B cell (primary cell): ENCODE data around the gene UTS2R. TPM values are rescaled to one million over a fixed set of nuclear protein-coding genes. Genes with fewer than 3 reads are reported as not detected.

Source experiments
- ATAC-seq: fragments of 200-7000 bp; cut with Tn5 transposase; one replicate; pipeline ENCODE4 v1.10.0; 2021; ENCODE audit warnings: low read depth, mild to moderate bottlenecking, moderate number of reproducible peaks, moderate library complexity
- CTCF ChIA-PET: fragments of 350-600 bp; sonication (Branson Sonifier 250); formaldehyde crosslinking; loops from one replicate; lab custom pipeline; 2021; ENCODE audit warnings: antibody characterized with exemption, inconsistent platforms; lab: Charles Lee
- POLR2A ChIA-PET: fragments of 350-600 bp; sonication (Branson Sonifier 250); formaldehyde crosslinking; loops from one replicate; lab custom pipeline; 2021; ENCODE audit warnings: antibody characterized with exemption; lab: Charles Lee
- DNase-seq: peaks from one replicate; pipeline ENCODE4 v3.0.0; 2013
- H2AFZ ChIP-seq: 2 replicates; pipeline ENCODE4 v1.6.1; 2012; ENCODE audit warnings: mild to moderate bottlenecking, low read depth, low read length; ENCODE audit not compliant: insufficient read depth, poor library complexity, severe bottlenecking
- H3K27ac ChIP-seq, 2 donors: 1 replicate in 1 of 2; 2 replicates in 1 of 2; pipeline ENCODE4 v1.5.1; 2012 to 2013; ENCODE audit warnings: low read length in 2 of 2, mild to moderate bottlenecking in 2 of 2, moderate library complexity in 1 of 2
- H3K27me3 ChIP-seq, 4 experiments: fragments of 200-600 bp in 1 of 4; sonication (generic) in 1 of 4; replicated peaks in 1 of 4; 1 replicate in 2 of 4; 2 replicates in 2 of 4; pipeline versions ENCODE4 v1.6.1 to v1.7.0; 2013 to 2016; ENCODE audit warnings: low read length in 3 of 4, mild to moderate bottlenecking in 2 of 4, mixed read lengths in 1 of 4, moderate library complexity in 1 of 4; ENCODE audit not compliant: insufficient read depth in 4 of 4, control insufficient read depth in 3 of 4; ENCODE audit errors: control extremely low read depth in 1 of 4
- H3K36me3 ChIP-seq, 2 experiments: replicated peaks in 1 of 2; 1 replicate in 1 of 2; 2 replicates in 1 of 2; pipeline versions ENCODE4 v1.6.1 to v1.7.1; 2013; ENCODE audit warnings: low read length in 1 of 2; ENCODE audit not compliant: insufficient read depth in 2 of 2, control insufficient read depth in 1 of 2; ENCODE audit errors: control extremely low read depth in 1 of 2, extremely low read depth in 1 of 2
- H3K4me1 ChIP-seq, 2 donors: fragments of 200-600 bp in 1 of 2; sonication (generic) in 1 of 2; 1 replicate in 1 of 2; 2 replicates in 1 of 2; pipeline versions ENCODE4 v1.5.1 to v1.6.1; 2013 to 2017; ENCODE audit warnings: low read length in 2 of 2; ENCODE audit not compliant: control insufficient read depth in 2 of 2, insufficient read depth in 2 of 2
- H3K4me2 ChIP-seq: replicated peaks from 2 replicates; pipeline ENCODE3; 2012; ENCODE audit warnings: mild to moderate bottlenecking, low read depth, low read length; ENCODE audit not compliant: poor library complexity, severe bottlenecking
- H3K4me3 ChIP-seq, 5 experiments: fragments of 200-600 bp in 1 of 5; sonication (generic) in 1 of 5; 1 replicate in 3 of 5; 2 replicates in 2 of 5; pipeline versions ENCODE4 v1.5.1 to v1.7.0; 2011 to 2016; ENCODE audit warnings: low read length in 4 of 5, mild to moderate bottlenecking in 4 of 5, low read depth in 2 of 5, control low read depth in 1 of 5, moderate library complexity in 1 of 5; ENCODE audit not compliant: insufficient read depth in 1 of 5; ENCODE audit errors: control extremely low read depth in 1 of 5, extremely low read depth in 1 of 5
- H3K79me2 ChIP-seq: fragments of 200-600 bp; sonication (generic); one replicate; pipeline ENCODE4 v1.6.0; 2016; ENCODE audit warnings: low read length; ENCODE audit not compliant: control insufficient read depth, insufficient read depth
- H3K9ac ChIP-seq: fragments of 200-600 bp; sonication (generic); 2 replicates; pipeline ENCODE4 v1.6.1; 2017; ENCODE audit warnings: mild to moderate bottlenecking, low read length, moderate library complexity
- H3K9me3 ChIP-seq, 3 donors: one replicate each; pipeline versions ENCODE4 v1.6.1 to v1.7.1; 2013; ENCODE audit warnings: low read length in 2 of 3; ENCODE audit not compliant: control insufficient read depth in 2 of 3, insufficient read depth in 1 of 3; ENCODE audit errors: control extremely low read depth in 1 of 3
- H4K20me1 ChIP-seq: 2 replicates; pipeline ENCODE4 v1.6.0; 2012; ENCODE audit warnings: mild to moderate bottlenecking, low read length; ENCODE audit not compliant: insufficient read depth, control insufficient read depth, poor library complexity, severe bottlenecking
- H3K27ac Mint-ChIP-seq: one replicate; pipeline ENCODE4 v1.8.0; 2021; ENCODE audit warnings: mixed read lengths
- H3K27me3 Mint-ChIP-seq: one replicate; pipeline ENCODE4 v1.8.0; 2021; ENCODE audit warnings: mixed read lengths
- H3K4me1 Mint-ChIP-seq: one replicate; pipeline ENCODE4 v1.8.0; 2021; ENCODE audit warnings: mixed read lengths
- H3K4me3 Mint-ChIP-seq: one replicate; pipeline ENCODE4 v1.8.0; 2021; ENCODE audit warnings: mixed read lengths
- H3K9me3 Mint-ChIP-seq: one replicate; pipeline ENCODE4 v1.8.0; 2022; ENCODE audit warnings: mixed read lengths; ENCODE audit not compliant: insufficient read depth
- EZH2 ChIP-seq: IDR thresholded peaks from 2 replicates; pipeline ENCODE4 v1.6.1; 2012; ENCODE audit warnings: borderline replicate concordance, low read depth, mild to moderate bottlenecking, moderate library complexity, low read length; ENCODE audit not compliant: insufficient read depth, poor library complexity, severe bottlenecking
- WGBS: methylation state at CpG from one replicate; pipeline ENCODE4 v1.1.5; 2013; ENCODE audit warnings: missing lambda C conversion rate; ENCODE audit not compliant: insufficient coverage; 5-methylcytosine and 5-hydroxymethylcytosine counted together
- intact Hi-C: fragments of 100-400 bp; cut with micrococcal nuclease; formaldehyde crosslinking; loops from one replicate; pipeline ENCODE4 v1.10.0; 2022
- polyA plus RNA-seq: library from polyadenylated mRNA; depleted of rRNA; stranded (reverse); fragments of >200 nt; gene quantifications from 2 replicates; pipeline ENCODE4 v1.2.3, GENCODE V29; 2012
- total RNA-seq, 2 donors: library from RNA; stranded (reverse); fragments of 120-200 nt in 1 of 2; gene quantifications; 1 replicate in 1 of 2; 2 replicates in 1 of 2; pipeline versions ENCODE4 v1.2.3 to v1.2.4, GENCODE V29; 2013 to 2022
- TF ChIP-seq, protein P1 (sequence below): fragments of 200-600 bp; IDR thresholded peaks from one replicate; pipeline ENCODE4 v1.8.0; 2022; ENCODE audit warnings: antibody characterized with exemption, mild to moderate bottlenecking

Gene UTS2R
- total and polyA plus RNA-seq, 2 donors (not counting 1 experiment from before 2014, with no cell fraction given): 0.86 TPM; not detected in 1

DNA sequence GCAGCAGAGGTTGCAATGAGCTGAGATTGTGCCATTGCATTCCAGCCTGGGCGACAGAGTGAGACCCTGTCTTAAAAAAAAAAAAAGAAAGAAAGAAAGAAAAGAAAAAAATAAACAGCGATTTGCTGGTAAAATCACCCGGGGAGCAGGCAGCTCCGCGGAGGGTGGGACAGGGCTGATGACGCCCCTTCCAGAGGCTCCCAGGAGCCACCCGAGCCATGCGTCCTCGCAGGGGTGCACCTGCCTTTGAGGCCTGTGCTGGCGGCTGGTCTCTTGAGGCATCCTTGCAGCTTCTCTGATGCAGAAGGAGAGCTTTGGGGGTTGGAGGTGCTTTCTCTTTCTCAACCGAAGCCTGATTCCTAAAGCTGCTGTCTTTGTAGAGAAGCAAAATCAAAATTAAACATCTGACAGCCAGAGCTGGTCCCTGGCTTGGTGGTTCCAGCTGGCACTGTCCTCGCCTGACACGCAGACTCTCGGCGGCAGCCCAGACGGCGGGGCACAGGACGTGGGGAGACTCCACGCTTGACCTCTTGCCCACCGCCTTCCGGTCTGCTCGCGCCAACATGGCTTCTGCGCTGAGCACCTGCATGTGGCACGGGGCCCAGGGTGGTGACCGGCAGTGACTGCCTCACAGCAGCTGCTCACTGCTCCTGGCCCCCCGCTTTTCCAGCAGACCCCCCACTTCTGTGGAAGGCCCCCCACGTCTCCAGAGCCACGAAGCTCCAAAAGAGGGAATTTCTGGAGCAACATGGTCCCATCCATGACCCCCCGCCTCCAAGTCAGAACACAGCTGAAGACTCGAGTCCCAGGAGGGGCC lies 6.6 kb downstream of the UTS2R start:
- ATAC-seq (no peak), DNase-seq (no peak)
- POLR2A ChIA-PET: no interaction called here
- H3K4me2 ChIP-seq: no peak overlapping the region
- Mint-ChIP-seq H3K27me3 (peaks cover 22% of the 10 kb centered on the region), H3K4me1 (peaks cover 6% of the 10 kb centered on the region), H3K27ac (no peak overlapping the region), H3K4me3 (no peak overlapping the region), H3K9me3 (no peaks in the 10 kb centered on the region)
- intact Hi-C loops: no loop called here
- 80% methylated on average over 28 of the region's 31 CpGs for WGBS
- TF ChIP-seq EZH2: no peak
- TF ChIP-seq, protein P1, sequence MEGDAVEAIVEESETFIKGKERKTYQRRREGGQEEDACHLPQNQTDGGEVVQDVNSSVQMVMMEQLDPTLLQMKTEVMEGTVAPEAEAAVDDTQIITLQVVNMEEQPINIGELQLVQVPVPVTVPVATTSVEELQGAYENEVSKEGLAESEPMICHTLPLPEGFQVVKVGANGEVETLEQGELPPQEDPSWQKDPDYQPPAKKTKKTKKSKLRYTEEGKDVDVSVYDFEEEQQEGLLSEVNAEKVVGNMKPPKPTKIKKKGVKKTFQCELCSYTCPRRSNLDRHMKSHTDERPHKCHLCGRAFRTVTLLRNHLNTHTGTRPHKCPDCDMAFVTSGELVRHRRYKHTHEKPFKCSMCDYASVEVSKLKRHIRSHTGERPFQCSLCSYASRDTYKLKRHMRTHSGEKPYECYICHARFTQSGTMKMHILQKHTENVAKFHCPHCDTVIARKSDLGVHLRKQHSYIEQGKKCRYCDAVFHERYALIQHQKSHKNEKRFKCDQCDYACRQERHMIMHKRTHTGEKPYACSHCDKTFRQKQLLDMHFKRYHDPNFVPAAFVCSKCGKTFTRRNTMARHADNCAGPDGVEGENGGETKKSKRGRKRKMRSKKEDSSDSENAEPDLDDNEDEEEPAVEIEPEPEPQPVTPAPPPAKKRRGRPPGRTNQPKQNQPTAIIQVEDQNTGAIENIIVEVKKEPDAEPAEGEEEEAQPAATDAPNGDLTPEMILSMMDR: no peak
- CTCF ChIA-PET: interaction anchor here (0.7 kb wide), 1 partner anchor 9 kb away, joined by 5 read pairs; no protein-coding TSS in a partner anchor
- H3K9me3 ChIP-seq: peaks cover 0 to 5% (median 0%) of the 10 kb centered on the region in 3 donors
- peaks cover 0 to 34% (median 5%) of the 10 kb centered on the region in 4 experiments for H3K27me3 ChIP-seq
- no peak overlapping the region for H3K4me3 ChIP-seq
- H3K79me2 ChIP-seq: no peaks in the 10 kb centered on the region
- no peak overlapping the region for H3K27ac ChIP-seq
- H3K4me1 ChIP-seq: peaks cover 0 to 1% of the 10 kb centered on the region in 2 donors
- H3K36me3 ChIP-seq: no peaks in the 10 kb centered on the region
- H3K9ac ChIP-seq: no peak overlapping the region
- H4K20me1 ChIP-seq: no peaks in the 10 kb centered on the region
- no peak overlapping the region for H2AFZ ChIP-seq

GRCh38 chr17:82378741-82379021 lies 7.1 kb downstream of the UTS2R start:
- Histone ChIP-seq H3K4me3 (no peak overlapping the region), H3K27me3 (peaks cover 0 to 38% (median 4%) of the 10 kb centered on the region in 4 experiments), H3K9me3 (peaks cover 0 to 5% (median 0%) of the 10 kb centered on the region in 3 donors), H3K79me2 (no peaks in the 10 kb centered on the region), H2AFZ (no peak overlapping the region), H3K36me3 (no peaks in the 10 kb centered on the region), H3K4me2 (no peak overlapping the region), H3K9ac (no peak overlapping the region), H4K20me1 (no peaks in the 10 kb centered on the region), H3K4me1 (no peaks in the 10 kb centered on the region), H3K27ac (no peak overlapping the region)
- H3K9me3 Mint-ChIP-seq: no peaks in the 10 kb centered on the region
- ChIA-PET CTCF (interaction anchor here (0.7 kb wide), 1 partner anchor 9 kb away, joined by 5 read pairs; no protein-coding TSS in a partner anchor), POLR2A (no interaction called here)
- ATAC-seq (no peak), DNase-seq (no peak)
- no peak overlapping the region for H3K4me3 Mint-ChIP-seq
- no peak for TF ChIP-seq EZH2
- TF ChIP-seq, protein P1: no peak
- H3K4me1 Mint-ChIP-seq: peaks cover 2% of the 10 kb centered on the region
- 84% methylated on average over 8 of the region's 10 CpGs for WGBS
- intact Hi-C loops: no loop called here
- no peak overlapping the region for H3K27ac Mint-ChIP-seq
- peaks cover 18% of the 10 kb centered on the region for H3K27me3 Mint-ChIP-seq
